Measurements from ENCODE around the gene FLVCR2. TPM values are rescaled to one million over a fixed set of nuclear protein-coding genes. Genes with fewer than 3 reads are reported as not detected.

Gene FLVCR2
- total and polyA plus RNA-seq, 2 of the 13 experiments (the other 11 are each of a cell fraction or from before 2014, with no cell fraction given) = 9.9 to 10.5 TPM

- TF ChIP-seq, protein P1, sequence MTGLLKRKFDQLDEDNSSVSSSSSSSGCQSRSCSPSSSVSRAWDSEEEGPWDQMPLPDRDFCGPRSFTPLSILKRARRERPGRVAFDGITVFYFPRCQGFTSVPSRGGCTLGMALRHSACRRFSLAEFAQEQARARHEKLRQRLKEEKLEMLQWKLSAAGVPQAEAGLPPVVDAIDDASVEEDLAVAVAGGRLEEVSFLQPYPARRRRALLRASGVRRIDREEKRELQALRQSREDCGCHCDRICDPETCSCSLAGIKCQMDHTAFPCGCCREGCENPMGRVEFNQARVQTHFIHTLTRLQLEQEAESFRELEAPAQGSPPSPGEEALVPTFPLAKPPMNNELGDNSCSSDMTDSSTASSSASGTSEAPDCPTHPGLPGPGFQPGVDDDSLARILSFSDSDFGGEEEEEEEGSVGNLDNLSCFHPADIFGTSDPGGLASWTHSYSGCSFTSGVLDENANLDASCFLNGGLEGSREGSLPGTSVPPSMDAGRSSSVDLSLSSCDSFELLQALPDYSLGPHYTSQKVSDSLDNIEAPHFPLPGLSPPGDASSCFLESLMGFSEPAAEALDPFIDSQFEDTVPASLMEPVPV (CRISPR knock-in tag; IDR thresholded peaks at IDR 0.05) = peak; percentile 46; the same call in 1 of the 2 replicates
- TF ChIP-seq GATAD1 (CRISPR knock-in tag; IDR thresholded peaks at IDR 0.05) (no peak), ZNF333 (CRISPR knock-in tag; IDR thresholded peaks at IDR 0.05; ENCODE audit: borderline replicate concordance) (no peak), SMYD3 (CRISPR knock-in tag; IDR thresholded peaks at IDR 0.05) (no peak), SP140L (CRISPR knock-in tag; IDR thresholded peaks at IDR 0.05; ENCODE audit: borderline replicate concordance) (no peak), STAT5B (CRISPR knock-in tag; IDR thresholded peaks at IDR 0.05) (no peak), RFXAP (CRISPR knock-in tag; IDR thresholded peaks at IDR 0.05; ENCODE audit: borderline replicate concordance) (peak; percentile 54; the same call in 1 of the 2 replicates), ZNF253 (CRISPR knock-in tag; IDR thresholded peaks at IDR 0.05; ENCODE audit: borderline replicate concordance) (no peak), NKX3-1 (CRISPR knock-in tag; IDR thresholded peaks at IDR 0.05) (no peak), ZBTB4 (CRISPR knock-in tag; IDR thresholded peaks at IDR 0.05; ENCODE audit: borderline replicate concordance) (0 out of 2 replicates have a peak, but pooled peaks have one; percentile 28), ZNF569 (CRISPR knock-in tag; IDR thresholded peaks at IDR 0.05; ENCODE audit: borderline replicate concordance) (no peak), CREM (IDR thresholded peaks at IDR 0.05) (no peak), CREM (CRISPR knock-in tag; IDR thresholded peaks at IDR 0.05) (no peak)
- TF ChIP-seq, protein P2, sequence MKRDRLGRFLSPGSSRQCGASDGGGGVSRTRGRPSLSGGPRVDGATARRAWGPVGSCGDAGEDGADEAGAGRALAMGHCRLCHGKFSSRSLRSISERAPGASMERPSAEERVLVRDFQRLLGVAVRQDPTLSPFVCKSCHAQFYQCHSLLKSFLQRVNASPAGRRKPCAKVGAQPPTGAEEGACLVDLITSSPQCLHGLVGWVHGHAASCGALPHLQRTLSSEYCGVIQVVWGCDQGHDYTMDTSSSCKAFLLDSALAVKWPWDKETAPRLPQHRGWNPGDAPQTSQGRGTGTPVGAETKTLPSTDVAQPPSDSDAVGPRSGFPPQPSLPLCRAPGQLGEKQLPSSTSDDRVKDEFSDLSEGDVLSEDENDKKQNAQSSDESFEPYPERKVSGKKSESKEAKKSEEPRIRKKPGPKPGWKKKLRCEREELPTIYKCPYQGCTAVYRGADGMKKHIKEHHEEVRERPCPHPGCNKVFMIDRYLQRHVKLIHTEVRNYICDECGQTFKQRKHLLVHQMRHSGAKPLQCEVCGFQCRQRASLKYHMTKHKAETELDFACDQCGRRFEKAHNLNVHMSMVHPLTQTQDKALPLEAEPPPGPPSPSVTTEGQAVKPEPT (CRISPR knock-in tag; IDR thresholded peaks at IDR 0.05; ENCODE audit: low read depth) = no peak
- TF ChIP-seq, protein P3, sequence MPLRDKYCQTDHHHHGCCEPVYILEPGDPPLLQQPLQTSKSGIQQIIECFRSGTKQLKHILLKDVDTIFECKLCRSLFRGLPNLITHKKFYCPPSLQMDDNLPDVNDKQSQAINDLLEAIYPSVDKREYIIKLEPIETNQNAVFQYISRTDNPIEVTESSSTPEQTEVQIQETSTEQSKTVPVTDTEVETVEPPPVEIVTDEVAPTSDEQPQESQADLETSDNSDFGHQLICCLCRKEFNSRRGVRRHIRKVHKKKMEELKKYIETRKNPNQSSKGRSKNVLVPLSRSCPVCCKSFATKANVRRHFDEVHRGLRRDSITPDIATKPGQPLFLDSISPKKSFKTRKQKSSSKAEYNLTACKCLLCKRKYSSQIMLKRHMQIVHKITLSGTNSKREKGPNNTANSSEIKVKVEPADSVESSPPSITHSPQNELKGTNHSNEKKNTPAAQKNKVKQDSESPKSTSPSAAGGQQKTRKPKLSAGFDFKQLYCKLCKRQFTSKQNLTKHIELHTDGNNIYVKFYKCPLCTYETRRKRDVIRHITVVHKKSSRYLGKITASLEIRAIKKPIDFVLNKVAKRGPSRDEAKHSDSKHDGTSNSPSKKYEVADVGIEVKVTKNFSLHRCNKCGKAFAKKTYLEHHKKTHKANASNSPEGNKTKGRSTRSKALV (CRISPR knock-in tag; IDR thresholded peaks at IDR 0.05) = 0 out of 2 replicates have a peak, but pooled peaks have one; percentile 5
- TF ChIP-seq, protein P4, sequence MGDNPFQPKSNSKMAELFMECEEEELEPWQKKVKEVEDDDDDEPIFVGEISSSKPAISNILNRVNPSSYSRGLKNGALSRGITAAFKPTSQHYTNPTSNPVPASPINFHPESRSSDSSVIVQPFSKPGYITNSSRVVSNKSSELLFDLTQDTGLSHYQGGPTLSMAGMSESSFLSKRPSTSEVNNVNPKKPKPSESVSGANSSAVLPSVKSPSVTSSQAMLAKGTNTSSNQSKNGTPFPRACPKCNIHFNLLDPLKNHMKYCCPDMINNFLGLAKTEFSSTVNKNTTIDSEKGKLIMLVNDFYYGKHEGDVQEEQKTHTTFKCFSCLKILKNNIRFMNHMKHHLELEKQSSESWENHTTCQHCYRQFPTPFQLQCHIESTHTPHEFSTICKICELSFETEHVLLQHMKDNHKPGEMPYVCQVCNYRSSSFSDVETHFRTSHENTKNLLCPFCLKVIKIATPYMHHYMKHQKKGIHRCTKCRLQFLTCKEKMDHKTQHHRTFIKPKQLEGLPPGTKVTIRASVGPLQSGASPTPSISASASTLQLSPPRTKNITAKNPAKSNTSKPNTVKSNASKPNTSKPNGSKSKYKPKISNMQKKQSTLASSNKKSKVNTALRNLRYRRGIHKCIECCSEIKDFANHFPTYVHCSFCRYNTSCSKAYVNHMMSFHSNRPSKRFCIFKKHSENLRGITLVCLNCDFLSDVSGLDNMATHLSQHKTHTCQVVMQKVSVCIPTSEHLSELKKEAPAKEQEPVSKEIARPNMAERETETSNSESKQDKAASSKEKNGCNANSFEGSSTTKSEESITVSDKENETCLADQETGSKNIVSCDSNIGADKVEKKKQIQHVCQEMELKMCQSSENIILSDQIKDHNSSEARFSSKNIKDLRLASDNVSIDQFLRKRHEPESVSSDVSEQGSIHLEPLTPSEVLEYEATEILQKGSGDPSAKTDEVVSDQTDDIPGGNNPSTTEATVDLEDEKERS (CRISPR knock-in tag; IDR thresholded peaks at IDR 0.05) = no peak
Measured at GRCh38 chr14:75579338-75579864, 981 bp downstream of the FLVCR2 start (continued).

Measured in HepG2 (cell line).